B cell (primary cell): Measurements from ENCODE around the gene VAC14. TPM values are rescaled to one million over a fixed set of nuclear protein-coding genes. Genes with fewer than 3 reads are reported as not detected.

Experiments used
- ATAC-seq: fragments of 200-7000 bp; cut with Tn5 transposase; one replicate; pipeline ENCODE4 v1.10.0; 2021; ENCODE audit warnings: low read depth, mild to moderate bottlenecking, moderate number of reproducible peaks, moderate library complexity
- CTCF ChIA-PET: fragments of 350-600 bp; sonication (Branson Sonifier 250); formaldehyde crosslinking; loops from one replicate; lab custom pipeline; 2021; ENCODE audit warnings: antibody characterized with exemption, inconsistent platforms; lab: Charles Lee
- POLR2A ChIA-PET: fragments of 350-600 bp; sonication (Branson Sonifier 250); formaldehyde crosslinking; loops from one replicate; lab custom pipeline; 2021; ENCODE audit warnings: antibody characterized with exemption; lab: Charles Lee
- DNase-seq: peaks from one replicate; pipeline ENCODE4 v3.0.0; 2013
- H2AFZ ChIP-seq: 2 replicates; pipeline ENCODE4 v1.6.1; 2012; ENCODE audit warnings: mild to moderate bottlenecking, low read depth, low read length; ENCODE audit not compliant: insufficient read depth, poor library complexity, severe bottlenecking
- H3K27ac ChIP-seq, 2 donors: 1 replicate in 1 of 2; 2 replicates in 1 of 2; pipeline ENCODE4 v1.5.1; 2012 to 2013; ENCODE audit warnings: low read length in 2 of 2, mild to moderate bottlenecking in 2 of 2, moderate library complexity in 1 of 2
- H3K27me3 ChIP-seq, 4 experiments: fragments of 200-600 bp in 1 of 4; sonication (generic) in 1 of 4; replicated peaks in 1 of 4; 1 replicate in 2 of 4; 2 replicates in 2 of 4; pipeline versions ENCODE4 v1.6.1 to v1.7.0; 2013 to 2016; ENCODE audit warnings: low read length in 3 of 4, mild to moderate bottlenecking in 2 of 4, mixed read lengths in 1 of 4, moderate library complexity in 1 of 4; ENCODE audit not compliant: insufficient read depth in 4 of 4, control insufficient read depth in 3 of 4; ENCODE audit errors: control extremely low read depth in 1 of 4
- H3K36me3 ChIP-seq, 2 experiments: replicated peaks in 1 of 2; 1 replicate in 1 of 2; 2 replicates in 1 of 2; pipeline versions ENCODE4 v1.6.1 to v1.7.1; 2013; ENCODE audit warnings: low read length in 1 of 2; ENCODE audit not compliant: insufficient read depth in 2 of 2, control insufficient read depth in 1 of 2; ENCODE audit errors: control extremely low read depth in 1 of 2, extremely low read depth in 1 of 2
- H3K4me1 ChIP-seq, 2 donors: fragments of 200-600 bp in 1 of 2; sonication (generic) in 1 of 2; 1 replicate in 1 of 2; 2 replicates in 1 of 2; pipeline versions ENCODE4 v1.5.1 to v1.6.1; 2013 to 2017; ENCODE audit warnings: low read length in 2 of 2; ENCODE audit not compliant: control insufficient read depth in 2 of 2, insufficient read depth in 2 of 2
- H3K4me2 ChIP-seq: replicated peaks from 2 replicates; pipeline ENCODE3; 2012; ENCODE audit warnings: mild to moderate bottlenecking, low read depth, low read length; ENCODE audit not compliant: poor library complexity, severe bottlenecking
- H3K4me3 ChIP-seq, 5 experiments: fragments of 200-600 bp in 1 of 5; sonication (generic) in 1 of 5; 1 replicate in 3 of 5; 2 replicates in 2 of 5; pipeline versions ENCODE4 v1.5.1 to v1.7.0; 2011 to 2016; ENCODE audit warnings: low read length in 4 of 5, mild to moderate bottlenecking in 4 of 5, low read depth in 2 of 5, control low read depth in 1 of 5, moderate library complexity in 1 of 5; ENCODE audit not compliant: insufficient read depth in 1 of 5; ENCODE audit errors: control extremely low read depth in 1 of 5, extremely low read depth in 1 of 5
- H3K79me2 ChIP-seq: fragments of 200-600 bp; sonication (generic); one replicate; pipeline ENCODE4 v1.6.0; 2016; ENCODE audit warnings: low read length; ENCODE audit not compliant: control insufficient read depth, insufficient read depth
- H3K9ac ChIP-seq: fragments of 200-600 bp; sonication (generic); 2 replicates; pipeline ENCODE4 v1.6.1; 2017; ENCODE audit warnings: mild to moderate bottlenecking, low read length, moderate library complexity
- H3K9me3 ChIP-seq, 3 donors: one replicate each; pipeline versions ENCODE4 v1.6.1 to v1.7.1; 2013; ENCODE audit warnings: low read length in 2 of 3; ENCODE audit not compliant: control insufficient read depth in 2 of 3, insufficient read depth in 1 of 3; ENCODE audit errors: control extremely low read depth in 1 of 3
- H4K20me1 ChIP-seq: 2 replicates; pipeline ENCODE4 v1.6.0; 2012; ENCODE audit warnings: mild to moderate bottlenecking, low read length; ENCODE audit not compliant: insufficient read depth, control insufficient read depth, poor library complexity, severe bottlenecking
- H3K27ac Mint-ChIP-seq: one replicate; pipeline ENCODE4 v1.8.0; 2021; ENCODE audit warnings: mixed read lengths
- H3K27me3 Mint-ChIP-seq: one replicate; pipeline ENCODE4 v1.8.0; 2021; ENCODE audit warnings: mixed read lengths
- H3K4me1 Mint-ChIP-seq: one replicate; pipeline ENCODE4 v1.8.0; 2021; ENCODE audit warnings: mixed read lengths
- H3K4me3 Mint-ChIP-seq: one replicate; pipeline ENCODE4 v1.8.0; 2021; ENCODE audit warnings: mixed read lengths
- H3K9me3 Mint-ChIP-seq: one replicate; pipeline ENCODE4 v1.8.0; 2022; ENCODE audit warnings: mixed read lengths; ENCODE audit not compliant: insufficient read depth
- CTCF ChIP-seq: fragments of 200-600 bp; IDR thresholded peaks from one replicate; pipeline ENCODE4 v1.8.0; 2022; ENCODE audit warnings: antibody characterized with exemption, mild to moderate bottlenecking
- EZH2 ChIP-seq: IDR thresholded peaks from 2 replicates; pipeline ENCODE4 v1.6.1; 2012; ENCODE audit warnings: borderline replicate concordance, low read depth, mild to moderate bottlenecking, moderate library complexity, low read length; ENCODE audit not compliant: insufficient read depth, poor library complexity, severe bottlenecking
- WGBS: methylation state at CpG from one replicate; pipeline ENCODE4 v1.1.5; 2013; ENCODE audit warnings: missing lambda C conversion rate; ENCODE audit not compliant: insufficient coverage; 5-methylcytosine and 5-hydroxymethylcytosine counted together
- intact Hi-C: fragments of 100-400 bp; cut with micrococcal nuclease; formaldehyde crosslinking; loops from one replicate; pipeline ENCODE4 v1.10.0; 2022
- polyA plus RNA-seq: library from polyadenylated mRNA; depleted of rRNA; stranded (reverse); fragments of >200 nt; gene quantifications from 2 replicates; pipeline ENCODE4 v1.2.3, GENCODE V29; 2012
- total RNA-seq, 2 donors: library from RNA; stranded (reverse); fragments of 120-200 nt in 1 of 2; gene quantifications; 1 replicate in 1 of 2; 2 replicates in 1 of 2; pipeline versions ENCODE4 v1.2.3 to v1.2.4, GENCODE V29; 2013 to 2022

Gene VAC14
- total and polyA plus RNA-seq, 2 donors (not counting 1 experiment from before 2014, with no cell fraction given) = 42.6 to 64.7 TPM

- TF ChIP-seq CTCF = no peak
- no peak overlapping the region for H3K4me3 ChIP-seq
- no peak overlapping the region for H3K4me2 ChIP-seq
- no peak overlapping the region for H3K9ac ChIP-seq
- Mint-ChIP-seq H3K27me3 (peaks cover 12% of the 10 kb centered on the region), H3K27ac (no peak overlapping the region), H3K9me3 (no peaks in the 10 kb centered on the region), H3K4me3 (no peak overlapping the region), H3K4me1 (no peaks in the 10 kb centered on the region)
- no peak for DNase-seq
- H3K4me1 ChIP-seq = no peaks in the 10 kb centered on the region
- H3K79me2 ChIP-seq = no peaks in the 10 kb centered on the region
- H2AFZ ChIP-seq = no peak overlapping the region
- ChIA-PET CTCF (no interaction called here), POLR2A (no interaction called here)
- no peak for ATAC-seq
- intact Hi-C loops = no loop called here
- no peaks in the 10 kb centered on the region for H3K9me3 ChIP-seq
- H4K20me1 ChIP-seq = no peaks in the 10 kb centered on the region
- H3K27ac ChIP-seq = no peak overlapping the region
- no peaks in the 10 kb centered on the region for H3K27me3 ChIP-seq
- WGBS = no CpG with 5 or more reads among the region's 1 CpG
- H3K36me3 ChIP-seq = no peaks in the 10 kb centered on the region
These were observed 158.3 kb downstream of the VAC14 start for GRCh38 chr16:70642633-70643032.

- no peaks in the 10 kb centered on the region for H3K4me1 Mint-ChIP-seq
- no peaks in the 10 kb centered on the region for H3K79me2 ChIP-seq
- H3K27ac ChIP-seq = no peak overlapping the region
- no peak overlapping the region for H3K9ac ChIP-seq
- no peak for TF ChIP-seq CTCF
- TF ChIP-seq EZH2 = no peak
- no peak overlapping the region for H3K4me3 Mint-ChIP-seq
- H3K27me3 ChIP-seq = no peaks in the 10 kb centered on the region
- H4K20me1 ChIP-seq = no peaks in the 10 kb centered on the region
- ChIA-PET CTCF (no interaction called here), POLR2A (no interaction called here)
- no peak overlapping the region for H3K4me2 ChIP-seq
- no peaks in the 10 kb centered on the region for H3K9me3 ChIP-seq
- peaks cover 12% of the 10 kb centered on the region for H3K27me3 Mint-ChIP-seq
- H3K36me3 ChIP-seq = no peaks in the 10 kb centered on the region
- 87% methylated on average over 15 of the region's 18 CpGs for WGBS
- H3K4me3 ChIP-seq = no peak overlapping the region
- H3K27ac Mint-ChIP-seq = no peak overlapping the region
- intact Hi-C loops = no loop called here
- no peak overlapping the region for H2AFZ ChIP-seq
- DNase-seq (no peak), ATAC-seq (no peak)
- H3K4me1 ChIP-seq = no peaks in the 10 kb centered on the region
- H3K9me3 Mint-ChIP-seq = no peaks in the 10 kb centered on the region
These were observed 161.9 kb downstream of the VAC14 start for GRCh38 chr16:70638814-70639792.
